H1 (cell line): ENCODE results near the gene HES5. TPM values are rescaled to one million over a fixed set of nuclear protein-coding genes. Genes with fewer than 3 reads are reported as not detected.

Source experiments
- CTCF ChIA-PET: fragments of 300-600 bp; sonication (Branson Sonifier 250); formaldehyde crosslinking; loops from one replicate; lab custom pipeline; 2021; ENCODE audit not compliant: partially characterized antibody; lab: Charles Lee
- POLR2A ChIA-PET: fragments of 300-600 bp; sonication (Branson Sonifier 250); formaldehyde crosslinking; loops from one replicate; lab custom pipeline; 2021; ENCODE audit warnings: inconsistent platforms; ENCODE audit not compliant: partially characterized antibody; lab: Charles Lee
- DNase-seq, 2 experiments: peaks; one replicate each; pipeline versions ENCODE4 v3.0.0 to v3.0.0-alpha.2; 2010 to 2022; ENCODE audit warnings: low spot score in 2 of 2, low read depth in 1 of 2, mixed read lengths in 1 of 2
- FAIRE-seq: peaks from 2 replicates; lab custom pipeline; 2011; peaks lifted over from hg19 to GRCh38; lab: Jason Lieb, UNC
- H2AFZ ChIP-seq: 2 replicates; pipeline ENCODE4 v1.8.1; 2012; ENCODE audit warnings: low read length, inconsistent platforms
- H2AK5ac ChIP-seq: 2 replicates; pipeline ENCODE4 v1.6.1; 2013; ENCODE audit warnings: low read depth, low read length
- H2BK120ac ChIP-seq: replicated peaks from 2 replicates; pipeline ENCODE3; 2013; ENCODE audit warnings: low read depth, low read length, inconsistent platforms
- H2BK12ac ChIP-seq: 2 replicates; pipeline ENCODE4 v1.6.1; 2013; ENCODE audit warnings: low read depth, low read length
- H2BK15ac ChIP-seq: 2 replicates; pipeline ENCODE4 v1.6.1; 2013; ENCODE audit warnings: low read length
- H2BK20ac ChIP-seq: 2 replicates; pipeline ENCODE4 v1.6.1; 2013; ENCODE audit warnings: low read length
- H2BK5ac ChIP-seq: 2 replicates; pipeline ENCODE4 v1.6.1; 2013; ENCODE audit warnings: low read depth, low read length
- H3K14ac ChIP-seq: 2 replicates; pipeline ENCODE4 v1.6.1; 2013; ENCODE audit warnings: inconsistent platforms; ENCODE audit not compliant: insufficient read length
- H3K18ac ChIP-seq: 2 replicates; pipeline ENCODE4 v1.6.1; 2013; ENCODE audit warnings: low read length; ENCODE audit errors: extremely low read depth
- H3K23ac ChIP-seq: 2 replicates; pipeline ENCODE4 v1.6.1; 2013; ENCODE audit warnings: inconsistent platforms; ENCODE audit not compliant: insufficient read length
- H3K23me2 ChIP-seq: 2 replicates; pipeline ENCODE4 v1.6.1; 2013; ENCODE audit warnings: low read depth, low read length
- H3K27ac ChIP-seq: 2 replicates; pipeline ENCODE4 v1.6.1; 2011; ENCODE audit warnings: low read depth, low read length, inconsistent platforms
- H3K27me3 ChIP-seq, 4 experiments: replicated peaks in 1 of 4; 1 replicate in 1 of 4; 2 replicates in 3 of 4; pipeline versions ENCODE4 v1.6.1 to v1.8.1; 2011 to 2013; ENCODE audit warnings: low read length in 3 of 4, mild to moderate bottlenecking in 3 of 4, inconsistent platforms in 2 of 4, mixed read lengths in 2 of 4, moderate library complexity in 1 of 4; ENCODE audit not compliant: control insufficient read depth in 3 of 4, insufficient read depth in 3 of 4; ENCODE audit errors: extremely low read depth in 1 of 4
- H3K36me3 ChIP-seq, 4 experiments: 2 replicates each; pipeline versions ENCODE4 v1.6.1 to v1.8.1; 2011 to 2013; ENCODE audit warnings: mild to moderate bottlenecking in 4 of 4, low read length in 3 of 4, moderate library complexity in 2 of 4, control low read depth in 1 of 4, inconsistent platforms in 1 of 4; ENCODE audit not compliant: insufficient read depth in 4 of 4, control insufficient read depth in 2 of 4
- H3K4ac ChIP-seq: replicated peaks from 2 replicates; pipeline ENCODE3; 2013; ENCODE audit warnings: low read length, low read depth, mixed read lengths, inconsistent platforms; ENCODE audit not compliant: insufficient read length
- H3K4me1 ChIP-seq, 4 experiments: replicated peaks in 1 of 4; 1 replicate in 1 of 4; 2 replicates in 3 of 4; pipeline versions ENCODE4 v1.6.1 to v1.8.1; 2011 to 2013; ENCODE audit warnings: low read length in 3 of 4, inconsistent platforms in 2 of 4, mixed read lengths in 1 of 4; ENCODE audit not compliant: insufficient read depth in 4 of 4, control insufficient read depth in 3 of 4
- H3K4me2 ChIP-seq, 2 experiments: 2 replicates each; pipeline versions ENCODE4 v1.6.1 to v1.8.1; 2011 to 2013; ENCODE audit warnings: low read depth in 2 of 2, low read length in 2 of 2, control low read depth in 1 of 2, inconsistent platforms in 1 of 2, mild to moderate bottlenecking in 1 of 2; ENCODE audit not compliant: insufficient read depth in 1 of 2
- H3K4me3 ChIP-seq, 4 experiments: fragments of 200-600, 300-600 bp in 1 of 4; sonication (generic), shearing (Covaris generic), sonication (Bioruptor Twin) in 1 of 4; 2 replicates each; pipeline versions ENCODE4 v1.5.1 to v1.8.1; 2011 to 2016; ENCODE audit warnings: low read length in 4 of 4, low read depth in 3 of 4, control low read depth in 2 of 4, inconsistent platforms in 2 of 4, mild to moderate bottlenecking in 2 of 4, mixed read lengths in 1 of 4, moderate library complexity in 1 of 4; ENCODE audit not compliant: insufficient read depth in 2 of 4; ENCODE audit errors: extremely low read depth in 1 of 4
- H3K56ac ChIP-seq: replicated peaks from 2 replicates; pipeline ENCODE3; 2013; ENCODE audit warnings: low read depth, mild to moderate bottlenecking, mixed read lengths, low read length, inconsistent platforms; ENCODE audit not compliant: insufficient read length
- H3K79me1 ChIP-seq: 2 replicates; pipeline ENCODE4 v1.6.1; 2013; ENCODE audit warnings: low read depth, low read length, control low read depth
- H3K79me2 ChIP-seq, 2 experiments: 2 replicates each; pipeline versions ENCODE4 v1.6.1 to v1.8.1; 2012 to 2013; ENCODE audit warnings: low read length in 2 of 2, mild to moderate bottlenecking in 2 of 2, inconsistent platforms in 1 of 2; ENCODE audit not compliant: insufficient read depth in 2 of 2, control insufficient read depth in 1 of 2
- H3K9ac ChIP-seq, 4 experiments: replicated peaks in 1 of 4; 1 replicate in 1 of 4; 2 replicates in 3 of 4; pipeline versions ENCODE4 v1.6.1 to v1.8.1; 2011 to 2013; ENCODE audit warnings: low read depth in 3 of 4, low read length in 3 of 4, control low read depth in 2 of 4, mild to moderate bottlenecking in 2 of 4, moderate library complexity in 2 of 4, inconsistent platforms in 1 of 4; ENCODE audit errors: extremely low read depth in 1 of 4
- H3K9me3 ChIP-seq, 2 experiments: 2 replicates each; pipeline versions ENCODE4 v1.6.1 to v1.8.1; 2012 to 2013; ENCODE audit warnings: mild to moderate bottlenecking in 2 of 2, moderate library complexity in 2 of 2, control low read depth in 1 of 2, inconsistent platforms in 1 of 2, low read depth in 1 of 2, low read length in 1 of 2, mixed read lengths in 1 of 2; ENCODE audit not compliant: insufficient read depth in 2 of 2
- H4K20me1 ChIP-seq, 2 experiments: replicated peaks in 1 of 2; 2 replicates each; pipeline versions ENCODE3 to v1.8.1; 2011 to 2013; ENCODE audit warnings: inconsistent platforms in 2 of 2, low read length in 2 of 2, mild to moderate bottlenecking in 1 of 2; ENCODE audit not compliant: insufficient read depth in 2 of 2, control insufficient read depth in 1 of 2
- H4K5ac ChIP-seq: 2 replicates; pipeline ENCODE4 v1.6.1; 2013; ENCODE audit warnings: low read length, low read depth, mixed read lengths, inconsistent platforms; ENCODE audit not compliant: insufficient read length
- H4K8ac ChIP-seq: 2 replicates; pipeline ENCODE4 v1.8.0; 2013; ENCODE audit warnings: mild to moderate bottlenecking, moderate library complexity, low read length, inconsistent platforms; ENCODE audit not compliant: insufficient read depth; ENCODE audit errors: extremely low read depth
- H4K91ac ChIP-seq: replicated peaks from 2 replicates; pipeline ENCODE3; 2013; ENCODE audit warnings: low read length, mixed read lengths, inconsistent platforms; ENCODE audit not compliant: insufficient read length
- BRCA1 ChIP-seq: IDR thresholded peaks from 2 replicates; pipeline ENCODE4 v1.6.1; 2012; ENCODE audit warnings: low read depth, low read length, improper control_type of control experiment
- CREB1 ChIP-seq: IDR thresholded peaks from 2 replicates; pipeline ENCODE4 v1.6.1; 2012; ENCODE audit warnings: inconsistent platforms
- EP300 ChIP-seq, 2 experiments: IDR thresholded peaks; 1 replicate in 1 of 2; 2 replicates in 1 of 2; pipeline ENCODE4 v1.6.1; 2011 to 2012; ENCODE audit warnings: low read depth in 2 of 2, low read length in 2 of 2, mild to moderate bottlenecking in 2 of 2, borderline replicate concordance in 1 of 2, inconsistent platforms in 1 of 2, moderate library complexity in 1 of 2
- EZH2 ChIP-seq: fragments of 200-600 bp; sonication (generic); IDR thresholded peaks from 2 replicates; pipeline ENCODE4 v1.7.1; 2012; ENCODE audit warnings: low read depth, mild to moderate bottlenecking, moderate library complexity, low read length, inconsistent platforms; ENCODE audit not compliant: severe bottlenecking
- POLR2AphosphoS5 ChIP-seq: IDR thresholded peaks from 2 replicates; pipeline ENCODE4 v1.6.1; 2011; ENCODE audit warnings: low read depth, low read length
- RAD21 ChIP-seq, 2 experiments: IDR thresholded peaks in 1 of 2; conservative IDR thresholded peaks in 1 of 2; 2 replicates each; pipeline ENCODE4 v1.6.1; 2011; ENCODE audit warnings: low read depth in 2 of 2, low read length in 2 of 2, improper control_type of control experiment in 1 of 2, inconsistent platforms in 1 of 2, mild to moderate bottlenecking in 1 of 2, moderate library complexity in 1 of 2
- SAP30 ChIP-seq: fragments of 300-600 bp; sonication (generic); IDR thresholded peaks from 2 replicates; pipeline ENCODE4 v1.7.1; 2012; ENCODE audit warnings: low read length, moderate library complexity, mild to moderate bottlenecking, inconsistent platforms; ENCODE audit not compliant: insufficient read depth, insufficient replicate concordance
- SIRT6 ChIP-seq: IDR thresholded peaks from one replicate; pipeline ENCODE4 v1.7.1; 2012; ENCODE audit warnings: low read length, inconsistent platforms
- ZNF274 ChIP-seq: IDR thresholded peaks from 2 replicates; pipeline ENCODE4 v1.7.0; 2012; ENCODE audit warnings: low read length, borderline replicate concordance; ENCODE audit errors: extremely low read depth
- WGBS, 2 experiments: shearing (Covaris generic) in 1 of 2; methylation state at CpG; one replicate each; pipeline versions ENCODE4 v1.1.6 to v1.1.7; 2013 to 2015; ENCODE audit warnings: low lambda C conversion rate in 2 of 2, mixed read lengths in 2 of 2, inconsistent platforms in 1 of 2, low coverage in 1 of 2, missing lambda C conversion rate in 1 of 2; ENCODE audit not compliant: insufficient replicate concordance in 2 of 2, insufficient coverage in 1 of 2, insufficient read length in 1 of 2; ENCODE audit errors: extremely low coverage in 1 of 2, missing lambda C conversion rate in 1 of 2; 5-methylcytosine and 5-hydroxymethylcytosine counted together
- polyA plus RNA-seq, 7 experiments: library from polyadenylated mRNA; depleted of rRNA in 3 of 7; stranded (reverse) in 5 of 7; unstranded in 2 of 7; fragments of >200 nt in 5 of 7; fragments of 200-250 nt in 2 of 7; gene quantifications; 1 replicate in 5 of 7; 2 replicates in 1 of 7; 4 replicates in 1 of 7; pipeline versions ENCODE4 v1.2.1 to v1.2.3, GENCODE V29; 2011 to 2013; ENCODE audit warnings: missing spikeins in 2 of 7, mixed read lengths in 2 of 7
- total RNA-seq: library from RNA; stranded (reverse); fragmentation: NEBNext Ultra II Directional; extraction: Animal tissue kit (Norgen Biotek cat#: 25700); gene quantifications from 2 replicates; pipeline ENCODE4 v1.2.1, GENCODE V29; 2021
- TF ChIP-seq, protein P1 (sequence below), 3 experiments: IDR thresholded peaks; 1 replicate in 2 of 3; 2 replicates in 1 of 3; pipeline versions ENCODE4 v1.5.1 to v1.6.1; 2011; ENCODE audit warnings: low read length in 3 of 3, mild to moderate bottlenecking in 3 of 3, inconsistent platforms in 2 of 3, low read depth in 1 of 3, moderate library complexity in 1 of 3; ENCODE audit not compliant: insufficient read depth in 1 of 3; ENCODE audit errors: control extremely low read depth in 1 of 3

HES5 gene
- total and polyA plus RNA-seq, 2 of the 8 experiments (the other 6 are each of a cell fraction or from before 2014, with no cell fraction given): 0.22 TPM; not detected in 1

DNA sequence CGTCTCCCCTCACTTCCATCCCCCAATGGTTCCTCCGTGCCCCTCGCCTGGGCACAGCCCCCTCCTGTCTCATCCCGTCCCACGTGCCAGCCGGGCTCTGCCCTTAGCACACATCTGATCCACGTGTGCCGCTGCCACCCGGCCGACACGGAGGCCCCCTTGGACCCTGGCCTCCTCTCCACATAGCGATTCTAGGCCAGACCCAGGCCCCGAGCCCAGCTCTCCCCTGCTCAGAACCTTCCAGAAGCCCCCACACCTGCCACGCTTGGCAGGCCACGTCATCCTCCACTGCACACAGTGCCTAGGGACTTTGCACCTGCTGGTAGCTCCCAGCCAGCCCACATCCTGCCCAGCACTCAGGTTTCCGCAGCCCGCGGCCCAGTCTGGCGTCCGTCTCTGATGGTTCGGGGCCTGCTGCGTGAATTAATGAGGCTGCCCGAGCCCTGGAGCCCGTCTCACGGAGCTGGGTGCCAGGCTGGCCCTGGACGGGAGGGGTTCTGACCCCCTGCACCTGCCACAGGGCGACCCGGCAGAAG is 33.9 kb downstream of the HES5 start:
- Histone ChIP-seq H4K91ac (no peak overlapping the region), H3K79me1 (no peaks in the 10 kb centered on the region), H2BK12ac (no peak overlapping the region), H3K4me3 (no peak overlapping the region), H3K36me3 (no peaks in the 10 kb centered on the region), H3K56ac (no peak overlapping the region), H3K4me1 (no peaks in the 10 kb centered on the region), H3K14ac (no peak overlapping the region), H3K79me2 (no peaks in the 10 kb centered on the region), H3K27ac (no peak overlapping the region), H2BK5ac (no peak overlapping the region), H2AK5ac (no peak overlapping the region), H3K18ac (no peak overlapping the region), H3K23me2 (no peaks in the 10 kb centered on the region), H3K4ac (no peak overlapping the region), H3K27me3 (peaks cover 0 to 11% (median 3%) of the 10 kb centered on the region in 4 experiments; a peak in 3 of 7 replicates), H2AFZ (no peak overlapping the region), H3K9me3 (no peaks in the 10 kb centered on the region), H2BK15ac (no peak overlapping the region), H3K4me2 (no peak overlapping the region), H4K8ac (no peak overlapping the region), H2BK20ac (no peak overlapping the region), H3K23ac (no peak overlapping the region), H4K5ac (no peak overlapping the region), H3K9ac (no peak overlapping the region), H4K20me1 (peaks cover 0 to 4% of the 10 kb centered on the region in 2 experiments), H2BK120ac (no peak overlapping the region)
- 91% methylated on average over 24 of the region's 28 CpGs; no CpG with 5 or more reads in 1 of the 2 experiments for WGBS, 2 experiments
- DNase-seq (no peak), FAIRE-seq (no peak)
- POLR2A ChIA-PET: interaction anchor here (0.7 to 0.9 kb wide), 3 partner anchors 11 to 89 kb away, joined by 3 read pairs; no protein-coding TSS in a partner anchor
- CTCF ChIA-PET: interaction anchor here (0.9 kb wide), 1 partner anchor 70 kb away, joined by 3 read pairs; no protein-coding TSS in a partner anchor
- TF ChIP-seq ZNF274: no peak
- no peak for TF ChIP-seq BRCA1
- TF ChIP-seq SAP30: no peak
- no peak for TF ChIP-seq RAD21 (IDR thresholded peaks at IDR 0.05 in 1 of 2, conservative IDR thresholded peaks at IDR 0.05 in 1 of 2; ENCODE audit: low read depth in 2 of 2, low read length in 2 of 2)
- no peak for TF ChIP-seq CREB1
- no peak for TF ChIP-seq EZH2
- TF ChIP-seq SIRT6: no peak
- no peak for TF ChIP-seq EP300 (IDR thresholded peaks at IDR 0.05; ENCODE audit: borderline replicate concordance in 1 of 2, low read depth in 2 of 2, low read length in 2 of 2)
- no peak for TF ChIP-seq POLR2AphosphoS5
- TF ChIP-seq, protein P1, sequence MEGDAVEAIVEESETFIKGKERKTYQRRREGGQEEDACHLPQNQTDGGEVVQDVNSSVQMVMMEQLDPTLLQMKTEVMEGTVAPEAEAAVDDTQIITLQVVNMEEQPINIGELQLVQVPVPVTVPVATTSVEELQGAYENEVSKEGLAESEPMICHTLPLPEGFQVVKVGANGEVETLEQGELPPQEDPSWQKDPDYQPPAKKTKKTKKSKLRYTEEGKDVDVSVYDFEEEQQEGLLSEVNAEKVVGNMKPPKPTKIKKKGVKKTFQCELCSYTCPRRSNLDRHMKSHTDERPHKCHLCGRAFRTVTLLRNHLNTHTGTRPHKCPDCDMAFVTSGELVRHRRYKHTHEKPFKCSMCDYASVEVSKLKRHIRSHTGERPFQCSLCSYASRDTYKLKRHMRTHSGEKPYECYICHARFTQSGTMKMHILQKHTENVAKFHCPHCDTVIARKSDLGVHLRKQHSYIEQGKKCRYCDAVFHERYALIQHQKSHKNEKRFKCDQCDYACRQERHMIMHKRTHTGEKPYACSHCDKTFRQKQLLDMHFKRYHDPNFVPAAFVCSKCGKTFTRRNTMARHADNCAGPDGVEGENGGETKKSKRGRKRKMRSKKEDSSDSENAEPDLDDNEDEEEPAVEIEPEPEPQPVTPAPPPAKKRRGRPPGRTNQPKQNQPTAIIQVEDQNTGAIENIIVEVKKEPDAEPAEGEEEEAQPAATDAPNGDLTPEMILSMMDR (IDR thresholded peaks at IDR 0.05; ENCODE audit: control extremely low read depth in 1 of 3, insufficient read depth in 1 of 3, low read depth in 1 of 3, low read length in 3 of 3): no peak
